Cardiac septum (tissue), 1 donor: ENCODE data around the gene AP1S1. TPM values are rescaled to one million over a fixed set of nuclear protein-coding genes. Genes with fewer than 3 reads are reported as not detected.
A peak's percentile ranks its signal among the peaks of the same experiment; 100 is the strongest.

Experiments used
- DNase-seq: peaks from one replicate; pipeline ENCODE4 v3.0.0-alpha.2; 2020; ENCODE audit warnings: low spot score
- intact Hi-C: fragments of 100-400 bp; cut with DNase I; formaldehyde crosslinking; loops from one replicate; pipeline ENCODE4 v1.14.0; 2022
- total RNA-seq: library from RNA; stranded (reverse); fragmentation: NEBNext Ultra II Directional; extraction: Animal tissue kit (Norgen Biotek cat#: 25700); gene quantifications from one replicate; pipeline ENCODE4 v1.2.1, GENCODE V29; 2021
- donor health status: DM: no; HTN: no; CAD: no.

Gene AP1S1
- total RNA-seq, 1 donor from 2014 or later, result 12.1 TPM

- no peak for DNase-seq
- intact Hi-C loops, result loop anchor here (10.0 kb wide), 1 partner anchor 272 kb away; the partner anchor contains the start of gene ACHE
Observed at GRCh38 chr7:101166909-101167644, 12.8 kb downstream of the AP1S1 start.

- DNase-seq, result no peak
- intact Hi-C loops, result loop anchor here (10.0 kb wide), 1 partner anchor 273 kb away; the partner anchor contains the start of gene ACHE
Observed at GRCh38 chr7:101167645-101168411, 13.6 kb downstream of the AP1S1 start.

DNA sequence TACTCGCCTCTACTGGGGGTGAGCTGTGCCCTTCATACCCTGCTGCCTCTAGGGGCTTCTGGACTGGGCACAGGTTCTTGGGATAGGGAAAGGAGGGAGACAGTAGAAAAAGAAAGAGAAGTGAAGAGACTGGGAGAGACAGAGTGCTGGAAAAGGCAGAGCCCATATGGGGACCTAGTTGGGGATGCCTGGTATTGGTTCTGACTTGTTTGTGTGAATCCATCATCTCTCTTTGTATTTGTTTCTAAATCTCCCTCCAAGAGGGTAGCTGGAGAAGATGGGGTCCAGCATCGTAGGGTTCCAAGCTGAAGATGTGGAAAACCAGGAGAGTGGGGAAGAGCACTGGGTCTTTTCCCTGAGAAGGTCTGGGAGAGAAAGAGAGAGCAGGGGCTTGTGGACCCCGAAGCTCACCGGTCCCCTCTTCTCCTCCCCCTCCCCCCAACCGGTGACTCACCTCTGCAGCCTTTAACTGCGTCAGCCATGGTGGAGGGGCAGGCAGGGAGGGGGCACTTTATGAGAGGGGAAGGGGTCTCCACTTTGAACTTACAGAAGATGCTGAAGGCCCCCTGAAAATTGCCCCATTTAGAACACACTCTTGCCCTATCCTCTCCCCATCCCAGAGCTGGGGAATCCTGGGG is 14.3 kb downstream of the AP1S1 start:
- intact Hi-C loops, result loop anchor here (10.0 kb wide), 1 partner anchor 274 kb away; the partner anchor contains the start of gene ACHE
- no peak for DNase-seq

GRCh38 chr7:101169110-101169837 is 15.0 kb downstream of the AP1S1 start:
- intact Hi-C loops, result loop anchor here (10.0 kb wide), 1 partner anchor 274 kb away; the partner anchor contains the start of gene ACHE
- DNase-seq, result no peak

GRCh38 chr7:101169838-101170551 is 15.7 kb downstream of the AP1S1 start:
- intact Hi-C loops, result loop anchor here (10.0 kb wide), 1 partner anchor 275 kb away; the partner anchor contains the start of gene ACHE
- peak; percentile 88 for DNase-seq

DNA sequence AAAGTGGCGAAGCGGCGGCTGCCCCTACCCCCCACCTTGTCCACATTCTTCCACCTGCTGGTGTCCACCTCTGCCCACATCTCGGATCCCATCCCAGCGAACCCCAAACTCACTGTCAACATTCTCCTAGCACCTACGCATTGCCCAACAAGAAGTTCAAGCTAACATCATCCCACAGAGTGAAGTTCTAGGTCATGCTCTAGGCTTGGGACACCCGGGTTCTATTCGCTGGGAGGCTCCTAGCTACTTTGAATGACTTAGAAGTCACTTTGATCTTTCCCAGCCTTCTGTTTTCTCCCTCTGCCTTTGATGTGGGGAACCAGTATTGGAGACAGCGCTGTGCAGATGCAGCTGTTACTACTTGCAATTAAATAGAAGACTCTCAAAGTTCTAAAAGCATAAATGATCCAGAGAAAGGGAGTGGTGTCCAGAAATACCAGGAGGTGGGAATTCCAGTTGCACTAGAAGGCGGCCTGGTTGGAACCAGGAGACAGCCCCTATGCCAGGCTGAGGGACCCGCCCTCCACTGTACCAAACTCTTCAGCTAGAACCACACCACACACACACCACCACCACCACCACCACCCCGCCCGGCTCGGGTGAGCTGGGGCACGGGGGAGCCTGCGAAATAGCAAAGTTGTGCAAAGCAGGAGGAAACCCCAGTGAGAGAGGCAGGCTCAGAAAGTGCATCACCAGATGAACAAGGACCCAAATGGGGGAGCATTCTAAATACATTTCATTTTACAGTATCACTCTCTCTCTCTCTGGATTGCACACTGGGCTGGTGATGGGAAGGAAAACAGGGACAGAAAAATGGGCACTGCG is 16.6 kb downstream of the AP1S1 start:
- no peak for DNase-seq
- intact Hi-C loops, result no loop called here

DNA sequence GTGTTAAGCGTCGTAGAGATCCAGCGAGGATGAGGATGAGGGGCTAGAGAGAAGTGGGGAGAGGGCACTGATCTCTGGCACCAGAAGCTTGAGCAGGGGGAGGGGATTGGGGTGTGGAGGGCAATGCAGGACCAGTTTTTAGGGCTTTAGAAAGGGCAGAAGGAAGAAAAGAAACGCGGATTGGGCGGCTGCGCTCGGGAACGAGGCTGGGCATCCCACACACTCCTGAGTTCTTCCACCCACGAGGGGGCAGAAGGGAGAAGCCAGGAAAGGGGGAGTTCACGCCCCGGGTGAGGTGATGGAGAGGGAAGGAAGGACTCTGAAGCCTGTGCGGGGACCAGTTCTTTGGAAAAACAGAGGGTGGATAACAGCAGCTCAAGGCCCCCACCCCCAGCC is 17.2 kb downstream of the AP1S1 start:
- DNase-seq, result no peak
- intact Hi-C loops, result no loop called here

- no peak for DNase-seq
- intact Hi-C loops, result no loop called here
Observed at GRCh38 chr7:101172005-101172853, 18.0 kb downstream of the AP1S1 start.

DNA sequence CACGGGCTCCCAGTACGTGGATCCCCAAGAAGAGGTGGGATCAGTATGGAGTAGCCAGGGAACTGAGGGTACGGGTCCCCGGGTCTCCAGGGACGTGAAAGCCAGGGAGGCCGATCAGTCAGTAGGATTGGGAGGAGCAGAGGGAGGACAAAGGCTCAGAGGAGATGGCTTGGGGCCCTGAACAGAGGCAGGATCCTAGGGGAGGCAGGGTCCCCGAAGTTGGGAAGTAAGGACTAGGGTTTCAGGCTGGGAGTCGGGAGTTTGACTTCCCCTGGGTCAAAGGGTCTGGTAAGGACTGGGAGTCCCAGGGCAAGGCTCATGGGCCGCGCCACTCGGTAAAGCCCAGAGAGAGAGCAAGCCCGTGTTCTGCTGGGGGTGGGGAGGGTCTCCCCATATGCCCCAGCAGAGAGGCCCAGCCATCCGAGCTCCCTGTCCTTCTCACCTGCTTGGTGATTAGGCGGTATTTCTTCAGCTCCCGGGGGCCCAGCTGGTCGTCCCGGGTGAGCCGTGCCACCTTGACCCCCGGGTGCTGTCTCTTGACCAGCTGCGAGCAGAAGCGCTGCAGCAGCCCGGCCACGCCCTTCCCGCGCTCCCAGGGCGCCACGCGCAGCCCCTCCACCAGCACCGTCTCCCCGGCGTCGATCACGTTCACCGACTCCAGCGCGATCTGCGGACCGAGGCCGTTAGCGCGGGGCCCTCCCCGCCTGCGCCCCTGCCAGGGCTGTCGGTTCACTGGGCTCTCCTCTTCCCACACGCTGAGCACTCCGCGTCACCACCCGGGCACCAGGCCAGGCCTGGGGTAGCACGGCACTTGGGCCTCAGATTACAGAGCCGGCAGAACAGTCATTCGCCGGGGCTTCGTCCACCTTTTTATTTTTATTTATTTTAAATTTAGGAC is 18.8 kb downstream of the AP1S1 start:
- intact Hi-C loops, result no loop called here
- peak; percentile 85 for DNase-seq

DNA sequence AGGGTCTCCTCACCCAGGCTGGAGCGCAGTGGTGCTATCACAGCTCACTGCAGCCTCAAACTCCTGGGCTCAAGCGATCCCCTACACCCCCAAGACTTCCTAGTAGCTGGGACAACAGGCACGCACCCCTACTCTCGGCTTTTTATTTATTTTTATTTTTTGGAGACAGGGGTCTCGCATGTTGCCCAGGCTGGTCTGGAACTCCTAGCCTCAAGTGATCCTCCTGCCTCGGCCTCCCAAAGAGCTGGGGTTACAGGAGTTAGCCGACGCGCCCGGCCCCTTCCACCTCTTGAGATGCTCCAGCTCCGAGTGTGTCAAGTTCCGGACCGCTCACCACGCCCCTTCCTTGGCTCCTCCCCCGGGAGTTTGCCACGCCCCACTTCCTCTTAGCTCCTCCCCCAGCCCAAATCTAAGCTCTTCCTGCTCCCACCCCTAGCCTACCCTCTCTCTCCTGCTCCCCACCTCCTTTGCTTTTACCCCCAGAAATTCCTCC is 19.5 kb downstream of the AP1S1 start:
- intact Hi-C loops, result no loop called here
- no peak for DNase-seq

DNA sequence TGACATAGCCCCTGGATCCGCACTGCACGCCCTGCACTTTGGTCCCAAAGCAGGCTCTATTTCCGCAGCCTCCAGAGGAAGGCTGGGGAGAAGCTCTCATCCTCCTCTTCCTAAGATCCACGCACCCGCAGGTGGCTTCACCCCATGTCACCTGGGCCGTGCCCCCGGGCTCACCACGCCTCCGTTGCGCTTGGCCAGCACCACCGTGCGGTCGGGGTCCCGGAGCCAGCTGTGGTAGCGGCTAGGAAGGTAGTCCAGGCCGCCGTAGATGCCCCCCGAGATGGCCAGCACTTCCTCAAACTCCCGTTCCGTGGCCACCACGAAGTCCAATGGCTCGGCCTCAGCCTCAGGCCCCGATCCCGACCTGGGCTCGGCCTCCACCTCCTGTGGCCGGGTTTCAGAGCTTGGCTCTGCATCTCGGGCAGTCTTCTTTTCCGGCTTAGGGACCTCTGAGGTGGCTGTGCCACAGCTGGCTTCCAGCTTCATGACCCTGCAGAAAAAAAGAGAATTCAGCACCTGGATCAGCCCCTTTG is 20.1 kb downstream of the AP1S1 start:
- DNase-seq, result no peak
- intact Hi-C loops, result no loop called here

- DNase-seq, result no peak
- intact Hi-C loops, result no loop called here
Observed at GRCh38 chr7:101175664-101176063, 21.4 kb downstream of the AP1S1 start.

- intact Hi-C loops, result no loop called here
Observed at GRCh38 chr7:101177644-101178043, 23.4 kb downstream of the AP1S1 start.

DNA sequence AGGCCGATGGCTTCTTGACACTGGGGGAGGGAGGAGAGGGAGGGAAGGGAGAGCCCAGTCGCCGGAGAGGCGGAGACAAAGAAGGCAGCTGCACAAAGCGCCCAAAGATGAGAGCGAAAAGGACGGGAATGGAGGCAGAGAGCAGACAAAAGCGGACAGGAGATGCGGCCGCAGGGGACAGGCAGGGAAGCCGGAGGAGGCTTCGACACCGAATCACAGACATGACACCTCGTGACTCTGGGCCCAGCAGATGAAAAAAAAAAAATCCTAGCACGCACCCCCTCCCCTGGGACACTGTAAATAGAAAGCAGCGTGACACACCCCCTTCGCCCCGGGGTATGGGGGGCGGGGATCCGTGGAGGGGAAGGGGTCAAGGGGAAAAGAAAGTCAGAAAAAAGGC is 24.8 kb downstream of the AP1S1 start:
- intact Hi-C loops, result no loop called here

More at GRCh38 chr7:101177644-101178043, 23.4 kb downstream of the AP1S1 start:
- DNase-seq, result no peak

DNA sequence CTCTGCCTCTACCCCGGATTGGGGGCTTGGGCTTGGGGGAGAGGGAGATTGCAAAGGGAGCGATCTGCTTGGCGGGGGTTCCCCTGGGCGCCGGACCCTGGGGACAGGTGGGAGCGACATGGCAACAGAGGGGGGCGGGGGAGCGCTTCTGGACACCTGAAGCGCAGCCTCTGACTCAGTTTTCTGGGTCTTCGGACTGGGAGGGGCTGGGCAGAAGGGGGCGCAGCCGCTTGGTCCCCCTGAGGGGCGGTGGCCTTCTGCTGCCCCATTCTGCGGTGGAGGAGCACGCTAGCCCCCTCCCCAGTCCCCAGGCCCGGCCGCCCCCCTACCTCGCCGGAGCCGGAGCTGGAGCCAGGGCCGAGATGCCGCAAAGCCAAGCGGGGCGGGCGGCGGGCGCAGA is 25.4 kb downstream of the AP1S1 start:
- DNase-seq, result no peak
- intact Hi-C loops, result no loop called here

More for the DNA sequence above, 24.8 kb downstream of the AP1S1 start:
- no peak for DNase-seq
